ENCODE results near the gene CNTNAP5.

The CNTNAP5 gene

GRCh38 chr2:124246170-124246569 is 221.1 kb downstream of the CNTNAP5 start:
- TF ChIP-seq ZNF274 (IDR thresholded peaks at IDR 0.05; ENCODE audit: low read depth, low read length): no peak
- H3K4me3 ChIP-seq (ENCODE audit: low read length): no peak overlapping the region

- no peak overlapping the region for H3K4me3 ChIP-seq (ENCODE audit: low read length)
- TF ChIP-seq ZNF274 (IDR thresholded peaks at IDR 0.05; ENCODE audit: low read depth, low read length): no peak
Observed at GRCh38 chr2:124248386-124248785, 223.3 kb downstream of the CNTNAP5 start.

- no peak overlapping the region for H3K4me3 ChIP-seq (ENCODE audit: low read length)
- no peak for TF ChIP-seq ZNF274 (IDR thresholded peaks at IDR 0.05; ENCODE audit: low read depth, low read length)
Observed at GRCh38 chr2:124250433-124250832, 225.3 kb downstream of the CNTNAP5 start.

GRCh38 chr2:124254621-124255020 is 229.5 kb downstream of the CNTNAP5 start:
- no peak overlapping the region for H3K4me3 ChIP-seq (ENCODE audit: low read length)
- no peak for TF ChIP-seq ZNF274 (IDR thresholded peaks at IDR 0.05; ENCODE audit: low read depth, low read length)

GRCh38 chr2:124257120-124257519 is 232.0 kb downstream of the CNTNAP5 start:
- no peak overlapping the region for H3K4me3 ChIP-seq (ENCODE audit: low read length)
- no peak for TF ChIP-seq ZNF274 (IDR thresholded peaks at IDR 0.05; ENCODE audit: low read depth, low read length)

- no peak overlapping the region for H3K4me3 ChIP-seq (ENCODE audit: low read length)
- no peak for TF ChIP-seq ZNF274 (IDR thresholded peaks at IDR 0.05; ENCODE audit: low read depth, low read length)
Observed at GRCh38 chr2:124258140-124258880, 233.2 kb downstream of the CNTNAP5 start.

GRCh38 chr2:124261456-124261855 is 236.4 kb downstream of the CNTNAP5 start:
- no peak overlapping the region for H3K4me3 ChIP-seq (ENCODE audit: low read length)
- TF ChIP-seq ZNF274 (IDR thresholded peaks at IDR 0.05; ENCODE audit: low read depth, low read length): no peak

GRCh38 chr2:124264551-124265091 is 239.5 kb downstream of the CNTNAP5 start:
- H3K4me3 ChIP-seq (ENCODE audit: low read length): no peak overlapping the region
- no peak for TF ChIP-seq ZNF274 (IDR thresholded peaks at IDR 0.05; ENCODE audit: low read depth, low read length)

GRCh38 chr2:124267794-124268193 is 242.7 kb downstream of the CNTNAP5 start:
- no peak for TF ChIP-seq ZNF274 (IDR thresholded peaks at IDR 0.05; ENCODE audit: low read depth, low read length)
- H3K4me3 ChIP-seq (ENCODE audit: low read length): no peak overlapping the region

GRCh38 chr2:124269348-124269747 is 244.3 kb downstream of the CNTNAP5 start:
- TF ChIP-seq ZNF274 (IDR thresholded peaks at IDR 0.05; ENCODE audit: low read depth, low read length): no peak
- H3K4me3 ChIP-seq (ENCODE audit: low read length): no peak overlapping the region

GRCh38 chr2:124272261-124272841 is 247.3 kb downstream of the CNTNAP5 start:
- H3K4me3 ChIP-seq (ENCODE audit: low read length): no peak overlapping the region
- no peak for TF ChIP-seq ZNF274 (IDR thresholded peaks at IDR 0.05; ENCODE audit: low read depth, low read length)

- no peak for TF ChIP-seq ZNF274 (IDR thresholded peaks at IDR 0.05; ENCODE audit: low read depth, low read length)
- no peak overlapping the region for H3K4me3 ChIP-seq (ENCODE audit: low read length)
Observed at GRCh38 chr2:124281541-124281940, 256.5 kb downstream of the CNTNAP5 start.

- no peak overlapping the region for H3K4me3 ChIP-seq (ENCODE audit: low read length)
- no peak for TF ChIP-seq ZNF274 (IDR thresholded peaks at IDR 0.05; ENCODE audit: low read depth, low read length)
Observed at GRCh38 chr2:124283096-124283495, 258.0 kb downstream of the CNTNAP5 start.

GRCh38 chr2:124286089-124286783 is 261.1 kb downstream of the CNTNAP5 start:
- TF ChIP-seq ZNF274 (IDR thresholded peaks at IDR 0.05; ENCODE audit: low read depth, low read length): no peak
- H3K4me3 ChIP-seq (ENCODE audit: low read length): no peak overlapping the region

GRCh38 chr2:124289060-124289459 is 264.0 kb downstream of the CNTNAP5 start:
- H3K4me3 ChIP-seq (ENCODE audit: low read length): no peak overlapping the region
- TF ChIP-seq ZNF274 (IDR thresholded peaks at IDR 0.05; ENCODE audit: low read depth, low read length): no peak
